HepG2 (cell line): Measurements from ENCODE around the gene TBC1D4. TPM values are rescaled to one million over a fixed set of nuclear protein-coding genes. Genes with fewer than 3 reads are reported as not detected.
A peak's percentile ranks its signal among the peaks of the same experiment; 100 is the strongest.

Source experiments
- AHDC1 ChIP-seq: sonication (generic); formaldehyde crosslinking; IDR thresholded peaks from 2 replicates; pipeline ENCODE4 v1.5.1; 2020; ENCODE audit warnings: mild to moderate bottlenecking, missing genetic modification reagents, borderline replicate concordance
- CEBPB ChIP-seq: IDR thresholded peaks from 2 replicates; pipeline ENCODE4 v1.6.1; 2011; ENCODE audit warnings: low read depth, low read length, improper control_type of control experiment, borderline replicate concordance
- CREB1 ChIP-seq, 2 experiments: fragments of 450-650 bp in 1 of 2; IDR thresholded peaks; 2 replicates each; pipeline ENCODE4 v1.6.1; 2016 to 2017; ENCODE audit warnings: control low read depth in 1 of 2, mild to moderate bottlenecking in 1 of 2, missing compliant biosample characterization in 1 of 2, missing genetic modification characterization in 1 of 2
- EED ChIP-seq: sonication (generic); formaldehyde crosslinking; IDR thresholded peaks from 2 replicates; pipeline ENCODE4 v1.5.0; 2020; ENCODE audit warnings: mild to moderate bottlenecking, missing genetic modification reagents
- GATA4 ChIP-seq: sonication (generic); IDR thresholded peaks from 2 replicates; pipeline ENCODE4 v1.6.1; 2016; ENCODE audit warnings: antibody characterized with exemption, low read depth, borderline replicate concordance
- HOXA7 ChIP-seq: sonication (generic); formaldehyde crosslinking; IDR thresholded peaks from 2 replicates; pipeline ENCODE4 v1.8.1; 2022; ENCODE audit warnings: mild to moderate bottlenecking, missing genetic modification reagents, moderate library complexity
- KMT2B ChIP-seq: IDR thresholded peaks from 2 replicates; pipeline ENCODE4 v1.6.1; 2016; ENCODE audit warnings: missing genetic modification reagents, missing compliant biosample characterization
- MXI1 ChIP-seq: IDR thresholded peaks from 3 replicates; pipeline ENCODE4 v1.6.1; 2012; ENCODE audit warnings: low read depth, low read length, inconsistent platforms, borderline replicate concordance
- NCOA5 ChIP-seq: sonication (generic); formaldehyde crosslinking; IDR thresholded peaks from 2 replicates; pipeline ENCODE4 v1.4.0; 2020; ENCODE audit warnings: missing genetic modification reagents
- NONO ChIP-seq, 2 experiments: fragments of 450-650 bp in 1 of 2; sonication (generic) in 1 of 2; formaldehyde crosslinking in 1 of 2; IDR thresholded peaks in 1 of 2; conservative IDR thresholded peaks in 1 of 2; 2 replicates each; pipeline versions ENCODE4 v1.6.1 to v1.8.0; 2017 to 2022; ENCODE audit warnings: mild to moderate bottlenecking in 1 of 2, missing genetic modification reagents in 1 of 2, moderate library complexity in 1 of 2
- POLR2G ChIP-seq: fragments of 200-400 bp; formaldehyde crosslinking; IDR thresholded peaks from 2 replicates; pipeline ENCODE4 v1.6.1; 2018; ENCODE audit warnings: mild to moderate bottlenecking, low read depth, low read length, moderate library complexity
- RBAK ChIP-seq: sonication (generic); formaldehyde crosslinking; IDR thresholded peaks from 2 replicates; pipeline ENCODE4 v1.5.1; 2020; ENCODE audit warnings: mild to moderate bottlenecking, missing genetic modification reagents
- REL ChIP-seq: sonication (generic); formaldehyde crosslinking; conservative IDR thresholded peaks from 2 replicates; pipeline ENCODE4 v1.8.0; 2022; ENCODE audit warnings: mild to moderate bottlenecking, missing genetic modification reagents, moderate library complexity
- SATB2 ChIP-seq: sonication (generic); formaldehyde crosslinking; IDR thresholded peaks from 2 replicates; pipeline ENCODE4 v1.5.0; 2020; ENCODE audit warnings: missing genetic modification reagents
- SOX13 ChIP-seq, 3 experiments: fragments of 450-650 bp in 1 of 3; sonication (generic) in 1 of 3; formaldehyde crosslinking in 1 of 3; IDR thresholded peaks in 2 of 3; conservative IDR thresholded peaks in 1 of 3; 2 replicates each; pipeline versions ENCODE4 v1.5.0 to v1.6.1; 2016 to 2020; ENCODE audit warnings: antibody characterized with exemption in 1 of 3, mild to moderate bottlenecking in 1 of 3, missing compliant biosample characterization in 1 of 3, missing genetic modification reagents in 1 of 3, moderate library complexity in 1 of 3
- SOX6 ChIP-seq, 2 experiments: fragments of 450-650 bp in 1 of 2; sonication (generic) in 1 of 2; formaldehyde crosslinking in 1 of 2; IDR thresholded peaks; 2 replicates each; pipeline versions ENCODE4 v1.4.0 to v1.6.1; 2017 to 2020; ENCODE audit warnings: antibody characterized with exemption in 1 of 2, mild to moderate bottlenecking in 1 of 2, missing genetic modification reagents in 1 of 2
- ZFP41 ChIP-seq: sonication (generic); formaldehyde crosslinking; IDR thresholded peaks from 2 replicates; pipeline ENCODE4 v1.4.0; 2020; ENCODE audit warnings: mild to moderate bottlenecking, missing genetic modification reagents, borderline replicate concordance
- ZNF510 ChIP-seq: sonication (generic); formaldehyde crosslinking; IDR thresholded peaks from 2 replicates; pipeline ENCODE4 v1.4.0; 2020; ENCODE audit warnings: low read depth, mild to moderate bottlenecking, missing genetic modification reagents
- ZNF678 ChIP-seq: sonication (generic); formaldehyde crosslinking; IDR thresholded peaks from 2 replicates; pipeline ENCODE4 v1.4.0; 2020; ENCODE audit warnings: mild to moderate bottlenecking, missing genetic modification reagents
- ZNF703 ChIP-seq: sonication (generic); formaldehyde crosslinking; IDR thresholded peaks from 2 replicates; pipeline ENCODE4 v1.5.1; 2020; ENCODE audit warnings: missing genetic modification reagents, mild to moderate bottlenecking, moderate library complexity, borderline replicate concordance
- ZSCAN22 ChIP-seq: sonication (generic); formaldehyde crosslinking; IDR thresholded peaks from 2 replicates; pipeline ENCODE4 v1.4.0; 2020; ENCODE audit warnings: mild to moderate bottlenecking, missing genetic modification reagents
- polyA plus RNA-seq, 8 experiments: library from polyadenylated mRNA; depleted of rRNA in 3 of 8; stranded (reverse) in 7 of 8; unstranded in 1 of 8; fragments of >200 nt; fragmentation: Illumina TruSeq in 4 of 8; extraction: Trizol in 4 of 8; gene quantifications; 2 replicates each; pipeline versions ENCODE4 v1.2.1 to v1.2.3, GENCODE V29; 2011 to 2016; ENCODE audit warnings: low read depth in 4 of 8, missing spikeins in 1 of 8, mixed read lengths in 1 of 8; ENCODE audit not compliant: insufficient read depth in 1 of 8
- total RNA-seq, 5 experiments: library from RNA; depleted of rRNA; stranded (reverse); fragments of >200 nt; fragmentation: Illumina TruSeq; extraction: Trizol; gene quantifications; 2 replicates each; pipeline ENCODE4 v1.2.3, GENCODE V29; 2016; ENCODE audit warnings: low read depth in 1 of 5
- TF ChIP-seq, protein P1 (sequence below): conservative IDR thresholded peaks from 2 replicates; pipeline ENCODE4 v1.6.1; 2018; ENCODE audit warnings: missing genetic modification reagents
- TF ChIP-seq, protein P2 (sequence below): IDR thresholded peaks from 2 replicates; pipeline ENCODE4 v1.6.1; 2016; ENCODE audit warnings: control low read depth

TBC1D4 gene
- total and polyA plus RNA-seq, 2 of the 13 experiments (the other 11 are each of a cell fraction or from before 2014, with no cell fraction given) = 35.9 to 64.4 TPM

- TF ChIP-seq MXI1 (no peak), REL (CRISPR knock-in tag) (no peak), SOX6 (IDR thresholded peaks at IDR 0.05) (no peak), SOX6 (CRISPR knock-in tag; IDR thresholded peaks at IDR 0.05) (peak; percentile 49; the same call in 1 of the 2 replicates), GATA4 (no peak), KMT2B (CRISPR knock-in tag) (no peak), CEBPB (0 out of 2 replicates have a peak, but pooled peaks have one; percentile 6), ZNF510 (CRISPR knock-in tag) (no peak), ZNF678 (CRISPR knock-in tag) (no peak), NONO (IDR thresholded peaks at IDR 0.05) (no peak), NONO (CRISPR knock-in tag; conservative IDR thresholded peaks at IDR 0.05) (no peak), HOXA7 (no peak), CREB1 (IDR thresholded peaks at IDR 0.05) (no peak), CREB1 (CRISPR knock-in tag; IDR thresholded peaks at IDR 0.05) (no peak), ZSCAN22 (no peak), ZFP41 (CRISPR knock-in tag) (no peak), EED (CRISPR knock-in tag) (no peak), RBAK (CRISPR knock-in tag) (no peak), SOX13 (IDR thresholded peaks at IDR 0.05) (no peak), SOX13 (CRISPR knock-in tag; conservative IDR thresholded peaks at IDR 0.05 in 1 of 2, IDR thresholded peaks at IDR 0.05 in 1 of 2) (peak in 1 of 2 experiments; percentile 74; a peak in 2 of 4 replicates), POLR2G (no peak), AHDC1 (CRISPR knock-in tag) (no peak), ZNF703 (CRISPR knock-in tag) (no peak), SATB2 (CRISPR knock-in tag) (no peak), NCOA5 (CRISPR knock-in tag) (no peak)
- TF ChIP-seq, protein P1, sequence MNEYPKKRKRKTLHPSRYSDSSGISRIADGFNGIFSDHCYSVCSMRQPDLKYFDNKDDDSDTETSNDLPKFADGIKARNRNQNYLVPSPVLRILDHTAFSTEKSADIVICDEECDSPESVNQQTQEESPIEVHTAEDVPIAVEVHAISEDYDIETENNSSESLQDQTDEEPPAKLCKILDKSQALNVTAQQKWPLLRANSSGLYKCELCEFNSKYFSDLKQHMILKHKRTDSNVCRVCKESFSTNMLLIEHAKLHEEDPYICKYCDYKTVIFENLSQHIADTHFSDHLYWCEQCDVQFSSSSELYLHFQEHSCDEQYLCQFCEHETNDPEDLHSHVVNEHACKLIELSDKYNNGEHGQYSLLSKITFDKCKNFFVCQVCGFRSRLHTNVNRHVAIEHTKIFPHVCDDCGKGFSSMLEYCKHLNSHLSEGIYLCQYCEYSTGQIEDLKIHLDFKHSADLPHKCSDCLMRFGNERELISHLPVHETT (CRISPR knock-in tag) = no peak
- TF ChIP-seq, protein P2, sequence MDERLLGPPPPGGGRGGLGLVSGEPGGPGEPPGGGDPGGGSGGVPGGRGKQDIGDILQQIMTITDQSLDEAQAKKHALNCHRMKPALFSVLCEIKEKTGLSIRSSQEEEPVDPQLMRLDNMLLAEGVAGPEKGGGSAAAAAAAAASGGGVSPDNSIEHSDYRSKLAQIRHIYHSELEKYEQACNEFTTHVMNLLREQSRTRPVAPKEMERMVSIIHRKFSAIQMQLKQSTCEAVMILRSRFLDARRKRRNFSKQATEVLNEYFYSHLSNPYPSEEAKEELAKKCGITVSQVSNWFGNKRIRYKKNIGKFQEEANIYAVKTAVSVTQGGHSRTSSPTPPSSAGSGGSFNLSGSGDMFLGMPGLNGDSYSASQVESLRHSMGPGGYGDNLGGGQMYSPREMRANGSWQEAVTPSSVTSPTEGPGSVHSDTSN (CRISPR knock-in tag) = no peak
Observed at GRCh38 chr13:75530549-75530961, 48.6 kb upstream of the TBC1D4 start (continued).
